ENCODE results near the gene MAGED2. TPM values are rescaled to one million over a fixed set of nuclear protein-coding genes. Genes with fewer than 3 reads are reported as not detected.

Gene MAGED2, protein sequence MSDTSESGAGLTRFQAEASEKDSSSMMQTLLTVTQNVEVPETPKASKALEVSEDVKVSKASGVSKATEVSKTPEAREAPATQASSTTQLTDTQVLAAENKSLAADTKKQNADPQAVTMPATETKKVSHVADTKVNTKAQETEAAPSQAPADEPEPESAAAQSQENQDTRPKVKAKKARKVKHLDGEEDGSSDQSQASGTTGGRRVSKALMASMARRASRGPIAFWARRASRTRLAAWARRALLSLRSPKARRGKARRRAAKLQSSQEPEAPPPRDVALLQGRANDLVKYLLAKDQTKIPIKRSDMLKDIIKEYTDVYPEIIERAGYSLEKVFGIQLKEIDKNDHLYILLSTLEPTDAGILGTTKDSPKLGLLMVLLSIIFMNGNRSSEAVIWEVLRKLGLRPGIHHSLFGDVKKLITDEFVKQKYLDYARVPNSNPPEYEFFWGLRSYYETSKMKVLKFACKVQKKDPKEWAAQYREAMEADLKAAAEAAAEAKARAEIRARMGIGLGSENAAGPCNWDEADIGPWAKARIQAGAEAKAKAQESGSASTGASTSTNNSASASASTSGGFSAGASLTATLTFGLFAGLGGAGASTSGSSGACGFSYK
- polyA plus RNA-seq: 51.6 and 70.1 TPM in 2 replicates

DNA sequence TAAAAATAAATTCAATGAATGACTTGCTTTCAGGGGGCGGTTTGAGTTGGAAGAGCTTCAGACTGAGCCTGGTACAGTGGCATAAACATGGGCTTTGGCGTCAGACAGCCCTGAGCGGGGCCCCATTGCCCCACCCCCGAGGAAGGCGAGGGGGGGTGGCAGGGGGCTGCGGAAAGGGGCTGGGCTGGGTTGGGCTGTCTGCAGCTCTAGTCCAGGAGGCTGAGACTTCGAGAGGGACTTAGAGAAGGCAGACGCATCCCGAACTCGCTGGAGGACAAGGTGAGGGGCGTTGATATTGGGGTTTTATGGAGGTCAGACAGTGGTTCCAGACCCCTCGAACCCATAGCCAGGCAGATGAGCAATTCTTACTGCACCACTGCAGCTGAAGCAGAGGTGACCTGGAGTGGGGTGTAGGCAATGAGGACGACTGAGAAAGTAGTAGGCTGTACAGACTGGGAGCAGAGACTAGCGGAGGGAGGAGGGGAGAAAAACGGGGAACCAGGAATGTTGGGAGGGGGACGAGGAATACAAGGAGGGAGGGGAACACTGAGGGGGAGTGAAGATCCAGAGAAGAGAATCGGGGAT is at the start of gene MAGED2:
Gene MAGED2, plus strand, starts transcription at position 222 of the 585 bp plus-strand sequence. CDS start 1,587 bp downstream, outside the sequence.

DNA sequence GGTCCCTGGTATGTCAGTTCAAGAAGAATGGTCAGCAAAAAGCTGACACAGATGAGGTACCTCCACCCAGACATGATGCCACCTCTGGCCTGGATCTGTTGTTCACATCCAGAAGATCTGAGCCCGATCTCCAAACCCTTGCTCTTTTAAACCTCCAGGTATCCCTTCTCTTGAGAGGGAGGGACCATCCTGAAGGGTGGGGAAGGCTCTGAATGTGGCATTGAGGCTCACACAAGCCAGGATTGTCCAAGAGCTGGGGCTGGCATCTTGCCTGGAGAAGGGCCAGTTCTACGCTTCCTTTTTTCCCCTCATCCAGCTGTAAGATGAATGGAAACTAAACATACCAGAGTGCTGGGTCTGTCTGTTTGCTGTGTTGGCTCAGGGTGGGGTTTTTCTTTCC is 9.4 kb upstream of the MAGED2 start, which contains the start of gene ITIH6:
Gene ITIH6, minus strand, starts transcription at position 119 of the 400 bp plus-strand sequence. Its CDS starts 45 bp downstream, at position 74.

Other genes starting within 250 kb of the MAGED2 start
- gene ITIH6, start 9.5 kb upstream of the MAGED2 start, polyA plus RNA-seq: not detected in 2 replicates
- 27.0 and 31.1 TPM in 2 replicates for gene TRO, start 113.1 kb downstream of the MAGED2 start, polyA plus RNA-seq
- gene PFKFB1, start 186.4 kb downstream of the MAGED2 start, polyA plus RNA-seq: not detected in 2 replicates
- gene APEX2, start 192.6 kb downstream of the MAGED2 start, polyA plus RNA-seq: 1.5 and 2.0 TPM in 2 replicates
- not detected in 2 replicates for gene ALAS2, start 223.2 kb downstream of the MAGED2 start, polyA plus RNA-seq